Left renal pelvis (tissue), 4 donors: Measurements from ENCODE around the gene LRRC10B. TPM values are rescaled to one million over a fixed set of nuclear protein-coding genes. Genes with fewer than 3 reads are reported as not detected.

Experiments used
- DNase-seq, 4 donors: peaks; one replicate each; pipeline ENCODE4 v3.0.0-alpha.2; 2013; ENCODE audit warnings: low read depth in 4 of 4, low spot score in 3 of 4
- polyA plus RNA-seq, 4 donors: library from polyadenylated mRNA; unstranded; fragments of 120-200 nt; gene quantifications; one replicate each; pipeline ENCODE4 v1.2.1, GENCODE V29; 2013; ENCODE audit not compliant: insufficient read length in 4 of 4

LRRC10B gene
- polyA plus RNA-seq, 4 donors: 1.2 to 3.0 (median 1.5) TPM

DNA sequence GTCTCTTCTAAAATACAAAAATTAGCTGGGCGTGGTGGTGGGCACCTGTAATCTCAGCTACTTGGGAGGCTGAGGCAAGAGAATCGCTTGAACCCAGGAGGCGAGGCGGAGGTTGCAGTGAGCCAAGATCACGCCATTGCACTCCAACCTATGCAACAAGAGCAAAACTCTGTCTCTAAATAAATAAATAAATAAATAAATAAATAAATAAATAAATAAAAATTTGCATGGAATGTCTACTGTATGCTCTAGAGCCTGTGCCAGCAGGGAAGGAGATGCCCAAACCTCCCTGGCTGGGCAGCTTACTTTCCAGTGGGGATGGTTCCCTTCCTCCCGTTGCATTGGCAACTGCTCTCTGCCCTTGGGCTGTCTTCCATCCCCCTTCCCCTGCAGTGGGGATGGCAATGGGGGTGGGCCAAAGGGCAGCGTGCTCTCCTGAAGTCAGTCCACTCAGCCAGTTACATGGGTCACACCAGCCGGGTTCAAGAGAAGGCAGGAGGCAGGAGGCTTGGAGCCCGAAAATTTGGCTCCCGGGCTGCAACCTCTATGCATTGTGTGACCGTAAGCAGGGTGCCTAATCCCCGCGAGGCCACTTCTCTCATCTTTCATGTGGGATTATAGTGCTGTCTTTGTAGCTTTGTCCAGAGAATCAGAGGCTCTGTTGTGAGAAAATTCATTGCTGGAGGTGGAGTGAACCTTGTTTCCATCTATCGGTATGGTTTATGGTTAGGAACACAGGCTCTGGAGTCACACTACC lies 1.4 kb upstream of the LRRC10B start:
- DNase-seq: no peak

- DNase-seq: peak in 3 of 4 donors; percentile 57 to 73 (median 64)
Measured at GRCh38 chr11:61509043-61510029, 787 bp downstream of the LRRC10B start.

GRCh38 chr11:61510166-61510919 lies 1.8 kb downstream of the LRRC10B start:
- no peak for DNase-seq

DNA sequence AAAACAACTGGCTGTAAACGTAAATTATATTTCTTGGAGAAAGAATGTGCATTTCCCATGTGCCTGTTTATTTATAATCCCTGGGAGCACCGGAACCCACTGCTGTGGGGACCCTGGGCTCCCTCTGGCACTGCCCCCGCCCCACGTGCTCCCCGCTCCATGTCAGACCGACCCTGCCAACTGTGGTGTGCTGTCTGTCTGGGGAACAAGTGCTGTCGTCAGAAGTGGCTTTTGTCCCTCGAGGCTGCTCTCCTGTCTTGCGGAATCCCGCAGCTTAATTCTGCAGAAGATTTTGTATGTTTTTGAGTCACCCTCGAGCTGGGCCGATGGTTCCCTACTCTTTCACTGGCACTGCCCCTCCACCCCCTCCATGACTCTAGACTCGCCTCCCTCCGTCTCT lies 2.4 kb downstream of the LRRC10B start:
- no peak for DNase-seq

- no peak for DNase-seq
Measured at GRCh38 chr11:61511383-61511782, 2.8 kb downstream of the LRRC10B start.

DNA sequence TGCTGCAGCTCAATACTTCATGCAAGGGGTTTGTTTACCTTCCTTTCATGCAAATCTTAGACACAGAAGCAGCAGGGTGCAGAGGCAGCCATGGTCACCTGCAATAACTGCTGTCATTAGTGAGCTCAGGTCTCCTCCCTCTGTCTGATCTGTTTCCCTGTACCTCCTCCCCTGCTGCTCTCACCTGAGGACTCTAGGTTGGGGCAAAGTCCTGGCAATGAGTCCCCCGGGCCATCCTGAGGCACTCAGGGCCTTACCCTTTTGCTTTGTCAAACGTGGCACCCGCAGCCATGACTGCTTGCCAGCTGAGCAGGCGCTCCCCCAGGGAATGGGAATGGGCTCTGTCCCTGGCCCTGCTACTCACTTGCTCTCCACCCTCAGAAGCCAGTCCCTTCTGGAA lies 3.9 kb downstream of the LRRC10B start:
- DNase-seq: no peak

- no peak for DNase-seq
Measured at GRCh38 chr11:61513143-61513765, 4.7 kb downstream of the LRRC10B start.

DNA sequence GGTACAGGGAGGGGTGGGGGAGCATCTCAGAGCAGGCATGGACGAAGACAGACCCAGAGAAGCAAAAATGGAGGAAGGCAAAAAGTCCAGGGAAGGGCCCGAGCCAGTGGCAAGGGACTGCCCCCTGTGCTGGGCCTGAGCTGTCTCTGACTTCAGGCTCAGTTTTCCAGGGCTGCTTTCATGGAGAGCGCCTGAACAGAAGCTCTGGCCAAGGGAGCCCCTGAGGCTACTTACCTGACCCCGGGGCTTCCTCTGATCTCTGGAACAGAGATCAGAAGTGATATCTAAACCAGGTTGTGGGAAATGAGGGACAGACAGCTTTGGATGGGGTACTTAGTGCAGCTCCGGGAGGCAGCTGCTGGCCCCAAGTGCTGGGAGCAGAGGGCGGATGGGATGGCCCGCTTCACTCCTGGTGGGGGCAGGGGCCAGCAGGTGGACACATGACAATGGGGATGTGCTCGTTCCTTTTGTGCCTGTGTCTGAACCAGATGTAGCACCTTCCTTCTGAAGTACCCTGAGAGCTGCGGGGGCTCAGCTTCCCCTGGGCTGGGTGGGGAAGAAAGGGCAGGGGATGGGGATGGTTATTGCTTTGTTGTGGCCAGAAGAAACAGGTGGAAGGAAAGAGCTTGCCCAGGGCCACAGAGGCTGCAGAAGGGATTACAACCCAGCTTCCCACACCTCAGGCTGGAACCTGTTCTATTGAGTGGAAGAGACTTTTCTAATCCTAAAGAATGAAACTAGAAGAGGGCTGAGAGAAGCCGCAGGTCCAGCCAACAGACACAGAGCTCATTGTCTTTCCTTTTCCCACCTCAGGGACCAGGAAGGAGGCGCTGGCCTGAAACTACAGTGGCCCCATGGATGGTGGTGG lies 5.7 kb downstream of the LRRC10B start:
- no peak for DNase-seq

DNA sequence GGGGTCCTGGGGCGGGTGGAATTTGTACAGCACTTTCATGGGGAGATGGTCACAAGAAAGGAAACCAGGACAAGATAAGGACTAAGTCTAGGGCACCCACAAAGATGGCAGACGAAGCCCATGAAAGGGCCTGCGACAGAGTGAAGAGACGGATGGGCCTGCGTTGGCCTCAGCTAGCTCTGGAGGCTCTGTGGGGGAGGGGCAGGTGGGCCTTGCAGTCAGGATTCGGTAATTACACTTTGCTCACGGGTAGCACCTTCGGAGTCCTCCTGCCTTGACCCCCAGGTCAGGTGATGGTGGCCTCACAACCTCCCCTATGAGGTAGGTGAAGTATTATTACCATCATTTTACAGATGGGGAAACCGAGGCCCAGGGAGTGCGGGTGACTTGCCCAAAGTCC lies 7.1 kb downstream of the LRRC10B start:
- no peak for DNase-seq

DNA sequence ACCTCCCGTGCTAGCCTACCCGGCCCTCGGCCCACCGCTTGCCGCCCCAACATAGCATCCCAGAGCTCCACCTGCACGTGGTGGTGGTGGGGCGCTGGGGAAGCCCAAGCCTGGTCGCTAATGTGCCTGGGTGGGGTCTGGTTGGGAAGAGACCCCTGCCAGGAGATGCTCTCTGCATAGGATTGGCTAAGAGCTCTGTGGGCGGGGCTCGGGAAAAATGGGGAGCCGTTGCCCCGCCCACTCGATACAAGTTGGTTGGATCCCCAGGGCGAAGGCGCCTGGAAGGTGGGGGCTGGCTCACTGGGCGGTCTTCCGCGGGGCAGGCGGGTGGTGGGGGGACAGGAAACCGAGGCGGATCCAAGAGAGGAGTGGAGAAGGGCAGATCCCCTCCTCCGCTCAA lies 7.6 kb downstream of the LRRC10B start:
- DNase-seq: no peak

DNA sequence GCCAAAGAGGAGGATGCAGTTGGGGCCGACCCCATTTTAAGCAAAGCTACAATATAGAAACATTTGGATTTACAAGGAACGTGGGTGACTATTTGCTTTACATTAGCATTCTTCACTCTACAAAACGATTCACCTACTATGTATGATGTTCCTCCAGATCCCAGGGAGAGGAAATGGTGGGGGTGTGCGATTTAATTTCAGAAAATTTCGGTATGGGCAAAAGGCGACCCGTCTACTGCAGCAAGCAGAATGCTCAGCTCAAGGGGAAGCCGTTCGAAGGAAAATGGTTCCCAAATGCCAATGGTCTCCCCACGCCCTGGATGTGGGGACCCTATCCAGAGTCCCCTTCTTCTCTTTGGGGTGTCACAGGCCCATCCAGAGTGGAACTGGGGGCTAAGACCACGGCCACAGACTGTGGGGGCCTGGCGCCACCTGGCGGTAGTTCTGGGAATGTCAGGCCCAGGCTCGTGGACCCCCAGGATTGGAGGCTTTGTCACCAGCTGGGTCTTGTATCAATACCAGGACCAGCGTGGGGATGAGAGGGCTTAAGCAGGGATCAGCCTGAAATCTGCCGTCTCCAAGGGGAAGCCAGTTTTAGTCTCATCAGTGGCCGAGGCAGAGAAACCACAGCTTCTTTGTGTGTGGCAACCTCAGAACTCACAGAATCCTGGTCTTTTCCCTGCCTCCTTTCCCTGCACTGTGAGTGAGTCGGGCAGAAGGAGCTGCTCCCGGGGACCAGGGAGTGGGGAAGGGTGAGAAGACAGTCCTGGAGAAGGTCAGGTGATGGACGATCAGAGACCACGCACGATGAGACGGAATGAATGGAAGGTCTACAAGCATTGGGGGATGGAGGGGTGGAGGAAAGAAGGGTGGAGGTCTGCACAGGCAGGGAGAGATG lies 8.4 kb downstream of the LRRC10B start:
- DNase-seq: no peak

GRCh38 chr11:61518032-61518795 lies 9.7 kb downstream of the LRRC10B start:
- DNase-seq: no peak

DNA sequence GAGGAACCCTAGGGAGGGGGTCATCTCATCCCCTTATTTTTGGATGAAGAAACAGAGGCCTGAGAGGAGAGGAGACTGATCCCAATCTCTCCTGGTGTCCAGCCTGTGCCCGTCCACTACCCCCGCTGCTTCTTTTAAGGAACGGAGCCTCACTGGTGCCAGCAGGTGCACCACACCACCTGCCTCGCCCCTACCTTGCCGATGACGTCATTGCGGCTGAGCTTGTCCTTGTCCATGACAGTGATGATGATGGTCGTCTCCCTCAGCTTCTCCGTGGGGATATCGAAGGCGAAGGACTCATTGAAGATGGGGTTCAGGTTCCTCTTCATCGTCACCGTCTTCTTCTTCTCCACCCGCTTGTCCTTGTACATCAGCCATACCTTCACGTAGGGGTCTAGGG lies 14.3 kb downstream of the LRRC10B start:
- no peak for DNase-seq

DNA sequence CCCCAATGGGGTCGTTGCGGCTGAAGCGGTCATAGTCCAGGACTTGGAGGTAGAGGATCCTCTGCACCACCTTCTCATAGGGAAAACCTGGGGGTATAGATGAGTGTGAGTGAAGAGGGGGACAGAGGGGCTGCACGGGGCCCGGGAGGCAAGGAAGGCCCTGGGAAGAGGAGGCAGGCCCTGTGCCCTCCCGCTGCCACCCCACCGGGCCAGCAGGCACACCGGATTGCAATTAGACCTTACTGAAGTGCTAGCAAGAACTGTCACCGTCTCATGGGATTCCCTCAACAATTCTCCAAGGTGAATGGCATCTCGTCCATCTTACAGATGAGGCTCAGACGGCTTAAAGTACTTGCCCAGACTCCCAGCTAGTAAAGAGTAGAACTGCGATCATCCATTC lies 15.9 kb downstream of the LRRC10B start:
- no peak for DNase-seq

- no peak for DNase-seq
Measured at GRCh38 chr11:61524963-61525587, 16.5 kb downstream of the LRRC10B start.

- DNase-seq: no peak
Measured at GRCh38 chr11:61526229-61526628, 17.7 kb downstream of the LRRC10B start.

GRCh38 chr11:61526956-61527731 lies 18.6 kb downstream of the LRRC10B start:
- DNase-seq: no peak
